Loucy (cell line): ENCODE data around the gene MBP.
A peak's percentile ranks its signal among the peaks of the same experiment; 100 is the strongest.

Experiments used
- H2AFZ ChIP-seq: fragments of 200-600 bp; sonication (generic); 2 replicates; pipeline ENCODE4 v1.6.0; 2016; ENCODE audit warnings: antibody characterized with exemption, mild to moderate bottlenecking, low read length, moderate library complexity
- H3F3A ChIP-seq: fragments of 200-600 bp; 2 replicates; pipeline ENCODE4 v1.6.0; 2016; ENCODE audit warnings: antibody characterized with exemption, low read depth, mild to moderate bottlenecking
- H3K27me3 ChIP-seq: fragments of 200-600 bp; sonication (generic); 2 replicates; pipeline ENCODE4 v1.6.1; 2014; ENCODE audit warnings: low read length, mild to moderate bottlenecking; ENCODE audit not compliant: insufficient read depth, poor library complexity, severe bottlenecking
- H3K36me3 ChIP-seq: fragments of 200-600 bp; sonication (generic); 2 replicates; pipeline ENCODE4 v1.6.1; 2016; ENCODE audit warnings: low read length; ENCODE audit not compliant: insufficient read depth
- H3K4me1 ChIP-seq: fragments of 200-600 bp; sonication (generic); 2 replicates; pipeline ENCODE4 v1.5.1; 2014; ENCODE audit warnings: low read length, mild to moderate bottlenecking; ENCODE audit not compliant: insufficient read depth, poor library complexity, severe bottlenecking
- H3K4me2 ChIP-seq: fragments of 200-600 bp; sonication (generic); 2 replicates; pipeline ENCODE4 v1.6.0; 2014; ENCODE audit warnings: antibody characterized with exemption, low read length, low read depth, mild to moderate bottlenecking; ENCODE audit not compliant: poor library complexity, severe bottlenecking
- H3K4me3 ChIP-seq: fragments of 200-600 bp; sonication (generic); 2 replicates; pipeline ENCODE4 v1.5.1; 2014; ENCODE audit warnings: low read length, mild to moderate bottlenecking, mixed read lengths; ENCODE audit not compliant: poor library complexity, severe bottlenecking
- H3K79me2 ChIP-seq: fragments of 200-600 bp; sonication (generic); 2 replicates; pipeline ENCODE4 v1.6.1; 2014; ENCODE audit warnings: low read length; ENCODE audit not compliant: insufficient read depth
- H3K9ac ChIP-seq: fragments of 200-600 bp; sonication (generic); 2 replicates; pipeline ENCODE4 v1.6.0; 2014; ENCODE audit warnings: mild to moderate bottlenecking, low read depth, low read length, moderate library complexity; ENCODE audit not compliant: poor library complexity, severe bottlenecking
- H3K9me2 ChIP-seq: fragments of 200-600 bp; sonication (generic); replicated peaks from 2 replicates; pipeline ENCODE4 v1.6.1; 2016; ENCODE audit warnings: low read depth, low read length, mixed read lengths
- H3K9me3 ChIP-seq: fragments of 200-600 bp; sonication (generic); 2 replicates; pipeline ENCODE4 v1.6.1; 2014; ENCODE audit warnings: mild to moderate bottlenecking, antibody characterized with exemption, low read length, low read depth; ENCODE audit not compliant: insufficient read depth
- H4K20me1 ChIP-seq: fragments of 200-600 bp; sonication (generic); 2 replicates; pipeline ENCODE4 v1.6.0; 2014; ENCODE audit warnings: antibody characterized with exemption, low read length, mild to moderate bottlenecking; ENCODE audit not compliant: insufficient read depth, poor library complexity, severe bottlenecking
- CTCF ChIP-seq: fragments of 200-600 bp; sonication (generic); conservative IDR thresholded peaks from 2 replicates; pipeline ENCODE4 v1.5.1; 2014; ENCODE audit warnings: mild to moderate bottlenecking, antibody characterized with exemption, low read length
- EZH2phosphoT487 ChIP-seq: fragments of 200-600 bp; IDR thresholded peaks from 2 replicates; pipeline ENCODE4 v1.6.1; 2018; ENCODE audit warnings: antibody characterized with exemption, mild to moderate bottlenecking, moderate library complexity, borderline replicate concordance

Gene MBP

GRCh38 chr18:77106331-77106730, 26.3 kb downstream of the MBP start:
- H3K36me3 ChIP-seq = no peaks in the 10 kb centered on the region
- H3K9me2 ChIP-seq = no peaks in the 10 kb centered on the region
- H3K4me2 ChIP-seq = peak overlapping the region; percentile 2
- H3K9ac ChIP-seq = peak overlapping the region; percentile 53
- H2AFZ ChIP-seq = no peak overlapping the region
- H3F3A ChIP-seq = peaks cover 19% of the 10 kb centered on the region
- H3K9me3 ChIP-seq = no peaks in the 10 kb centered on the region
- peaks cover 16% of the 10 kb centered on the region; the same call in 1 of the 2 replicates for H3K79me2 ChIP-seq
- H3K4me1 ChIP-seq = peaks cover 96% of the 10 kb centered on the region
- H3K4me3 ChIP-seq = no peak overlapping the region
- no peaks in the 10 kb centered on the region for H3K27me3 ChIP-seq
- TF ChIP-seq EZH2phosphoT487 (no peak), CTCF (no peak)
- no peaks in the 10 kb centered on the region for H4K20me1 ChIP-seq

- no peaks in the 10 kb centered on the region for H3K9me2 ChIP-seq
- H3K9me3 ChIP-seq = no peaks in the 10 kb centered on the region
- no peaks in the 10 kb centered on the region for H4K20me1 ChIP-seq
- no peak overlapping the region for H3K4me3 ChIP-seq
- TF ChIP-seq CTCF = no peak
- TF ChIP-seq EZH2phosphoT487 = no peak
- H2AFZ ChIP-seq = no peak overlapping the region
- H3K79me2 ChIP-seq = 0 out of 2 replicates have a peak, but pooled peaks cover 10% of the 10 kb centered on the region
- no peaks in the 10 kb centered on the region for H3K27me3 ChIP-seq
- no peaks in the 10 kb centered on the region for H3K36me3 ChIP-seq
- peaks cover 19% of the 10 kb centered on the region for H3F3A ChIP-seq
- H3K4me1 ChIP-seq = peaks cover 96% of the 10 kb centered on the region
- H3K9ac ChIP-seq = peak overlapping the region; percentile 53
- peak overlapping the region; percentile 2 for H3K4me2 ChIP-seq
These were observed 26.9 kb downstream of the MBP start for GRCh38 chr18:77105680-77106079.

- no peak overlapping the region for H2AFZ ChIP-seq
- H3K79me2 ChIP-seq = 0 out of 2 replicates have a peak, but pooled peaks cover 6% of the 10 kb centered on the region
- no peaks in the 10 kb centered on the region for H4K20me1 ChIP-seq
- no peaks in the 10 kb centered on the region for H3K27me3 ChIP-seq
- TF ChIP-seq CTCF (no peak), EZH2phosphoT487 (no peak)
- H3K4me2 ChIP-seq = no peak overlapping the region
- H3F3A ChIP-seq = peaks cover 19% of the 10 kb centered on the region
- H3K4me1 ChIP-seq = peaks cover 96% of the 10 kb centered on the region
- H3K9ac ChIP-seq = peak overlapping the region; percentile 53
- no peaks in the 10 kb centered on the region for H3K36me3 ChIP-seq
- no peaks in the 10 kb centered on the region for H3K9me3 ChIP-seq
- no peaks in the 10 kb centered on the region for H3K9me2 ChIP-seq
- no peak overlapping the region for H3K4me3 ChIP-seq
These were observed 27.6 kb downstream of the MBP start for GRCh38 chr18:77105028-77105427.
